HG02678 (cell line): ENCODE results near the gene NSUN6.

Experiments
- ATAC-seq: cut with Tn5 transposase; IDR thresholded peaks from one replicate; pipeline ENCODE4 v1.9.1; 2021; ENCODE audit warnings: mild to moderate bottlenecking, moderate library complexity; ENCODE audit not compliant: unreplicated experiment

The NSUN6 gene

GRCh38 chr10:18651324-18652007 is at the start of gene NSUN6:
TSS of gene NSUN6 (minus strand) at chr10:18651587. CDS start at chr10:18651203, 384 bp downstream.
- ATAC-seq, result peak; percentile 99

GRCh38 chr10:18699849-18700840 is 48.8 kb upstream of the NSUN6 start:
- no peak for ATAC-seq

- no peak for ATAC-seq
Observed at GRCh38 chr10:18690541-18690940, 39.2 kb upstream of the NSUN6 start.

- no peak for ATAC-seq
Observed at GRCh38 chr10:18689498-18689897, 38.1 kb upstream of the NSUN6 start.

- ATAC-seq, result no peak
Observed at GRCh38 chr10:18687706-18688105, 36.3 kb upstream of the NSUN6 start.

GRCh38 chr10:18687195-18687594 is 35.8 kb upstream of the NSUN6 start:
- ATAC-seq, result no peak

GRCh38 chr10:18685555-18685954 is 34.2 kb upstream of the NSUN6 start:
- no peak for ATAC-seq

- ATAC-seq, result no peak
Observed at GRCh38 chr10:18684953-18685352, 33.6 kb upstream of the NSUN6 start.

- ATAC-seq, result no peak
Observed at GRCh38 chr10:18684416-18684815, 33.0 kb upstream of the NSUN6 start.

- ATAC-seq, result no peak
Observed at GRCh38 chr10:18683427-18683826, 32.0 kb upstream of the NSUN6 start.

GRCh38 chr10:18681971-18682411 is 30.6 kb upstream of the NSUN6 start:
- ATAC-seq, result no peak

GRCh38 chr10:18681366-18681765 is 30.0 kb upstream of the NSUN6 start:
- no peak for ATAC-seq

- no peak for ATAC-seq
Observed at GRCh38 chr10:18680754-18681153, 29.4 kb upstream of the NSUN6 start.

GRCh38 chr10:18675086-18675801 is 23.9 kb upstream of the NSUN6 start:
- no peak for ATAC-seq

- ATAC-seq, result no peak
Observed at GRCh38 chr10:18668026-18668425, 16.6 kb upstream of the NSUN6 start.

- ATAC-seq, result no peak
Observed at GRCh38 chr10:18666810-18667209, 15.4 kb upstream of the NSUN6 start.

GRCh38 chr10:18665815-18666558 is 14.6 kb upstream of the NSUN6 start:
- no peak for ATAC-seq

GRCh38 chr10:18664841-18665478 is 13.6 kb upstream of the NSUN6 start:
- ATAC-seq, result no peak

- no peak for ATAC-seq
Observed at GRCh38 chr10:18660816-18661431, 9.5 kb upstream of the NSUN6 start.
